Activated naive CD4-positive, alpha-beta T cell treated with anti-CD3 and anti-CD28 coated beads, Interleukin-2, amount 50 U/mL, for 16 hours (primary cell): ENCODE data around the gene PRC1.
A peak's percentile ranks its signal among the peaks of the same experiment; 100 is the strongest.

ENCODE experiments used
- DNase-seq: peaks from one replicate; pipeline ENCODE4 v3.0.0-alpha.2; 2020

PRC1 gene

DNA sequence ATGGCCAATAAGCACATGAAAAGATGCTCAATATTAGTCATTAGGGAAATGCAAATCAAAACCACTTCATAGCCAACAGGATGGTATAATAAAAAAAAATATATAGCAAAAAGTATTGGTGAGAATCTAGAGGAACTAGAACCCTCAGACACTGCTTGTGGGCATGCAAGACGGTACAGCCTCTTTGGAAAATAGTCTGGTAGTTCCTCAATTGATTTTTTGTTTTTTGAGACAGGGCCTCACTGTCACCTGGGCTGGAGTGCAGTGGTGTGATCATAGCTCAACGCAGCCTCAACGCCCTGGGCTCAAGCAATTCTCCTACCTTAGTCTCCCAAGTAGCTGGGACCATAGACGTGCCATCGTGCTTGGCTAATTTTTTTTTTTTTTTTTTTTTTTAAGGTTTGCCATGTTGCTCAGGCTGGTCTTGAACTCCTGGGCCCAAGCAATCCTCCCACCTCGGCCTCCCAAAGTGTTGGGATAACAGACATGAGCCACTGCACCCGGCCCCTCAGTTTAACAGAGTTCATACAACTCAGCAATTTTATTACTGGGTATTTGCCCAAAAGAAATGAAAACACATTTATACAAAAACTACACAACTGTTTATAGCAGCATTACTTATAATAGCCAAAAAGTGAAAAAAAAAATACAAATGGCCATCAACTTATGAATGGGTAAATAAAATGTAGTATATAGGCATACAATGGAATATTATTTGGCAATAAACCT is 5.1 kb downstream of the PRC1 start:
- no peak for DNase-seq

- DNase-seq, result no peak
Observed at GRCh38 chr15:90988296-90988695, 6.0 kb downstream of the PRC1 start.

GRCh38 chr15:90987561-90988141 is 6.7 kb downstream of the PRC1 start:
- no peak for DNase-seq

GRCh38 chr15:90986790-90987507 is 7.4 kb downstream of the PRC1 start:
- DNase-seq, result no peak

DNA sequence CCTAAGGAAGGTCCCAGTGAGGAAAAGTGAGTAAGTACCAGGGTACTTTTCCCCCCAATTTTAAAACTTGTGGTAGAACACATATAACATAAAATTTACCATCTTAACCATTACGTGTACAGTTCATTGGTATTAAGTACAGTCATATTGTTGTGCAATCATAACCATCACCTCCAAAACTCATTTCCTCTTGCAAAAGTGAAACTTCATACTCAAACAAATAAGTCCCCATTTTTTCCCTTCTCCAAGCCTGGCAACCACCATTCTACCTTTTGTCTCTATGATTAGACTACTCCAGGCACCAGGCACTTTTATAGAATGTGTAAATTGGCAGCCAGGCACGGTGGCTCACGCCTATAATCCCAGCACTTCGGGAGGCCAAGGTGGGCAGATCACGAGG is 12.2 kb downstream of the PRC1 start:
- no peak for DNase-seq

- no peak for DNase-seq
Observed at GRCh38 chr15:90981681-90982080, 12.7 kb downstream of the PRC1 start.

DNA sequence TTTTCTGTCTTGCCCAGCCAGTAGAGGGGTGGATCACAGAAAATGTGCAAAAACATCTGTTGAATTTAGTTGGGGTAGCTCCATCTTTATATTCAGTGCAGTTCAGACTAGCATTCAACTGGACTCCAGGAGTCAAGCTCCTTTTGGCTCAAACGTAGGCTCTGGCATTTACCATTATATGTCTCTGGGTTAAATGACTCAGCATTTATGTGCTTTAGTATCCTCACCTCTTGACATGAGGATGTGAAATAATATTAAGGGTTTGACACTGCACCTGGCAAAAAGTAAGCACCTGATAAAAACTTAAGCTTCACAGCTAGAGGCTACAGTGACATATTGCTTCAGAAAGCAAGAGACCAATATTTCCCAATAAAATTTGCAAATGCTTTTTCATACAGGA is 14.8 kb downstream of the PRC1 start:
- DNase-seq, result no peak

DNA sequence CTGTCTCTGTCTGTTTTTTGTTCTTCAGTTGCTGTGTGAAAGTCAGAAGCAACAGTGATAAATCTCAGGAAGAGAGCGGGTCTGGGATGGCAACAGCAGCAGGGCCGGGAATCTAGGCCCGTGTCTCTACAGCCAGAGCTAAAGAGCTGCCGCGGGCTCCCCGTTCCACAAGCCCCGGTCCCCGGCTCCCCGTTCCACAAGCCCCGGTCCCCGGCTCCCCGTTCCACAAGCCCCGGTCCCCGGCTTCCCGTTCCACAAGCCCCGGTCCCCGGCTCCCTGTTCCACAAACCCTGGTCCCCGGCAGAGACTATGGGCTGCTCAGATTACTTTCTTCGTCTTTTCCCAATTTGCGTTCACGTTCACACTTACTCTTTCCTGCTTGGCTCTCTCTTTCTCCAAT is 20.1 kb downstream of the PRC1 start:
- no peak for DNase-seq

GRCh38 chr15:90972133-90972532 is 22.2 kb downstream of the PRC1 start:
- no peak for DNase-seq

- DNase-seq, result no peak
Observed at GRCh38 chr15:90970274-90970673, 24.1 kb downstream of the PRC1 start.

GRCh38 chr15:90968434-90968833 is 25.9 kb downstream of the PRC1 start:
- DNase-seq, result no peak

- no peak for DNase-seq
Observed at GRCh38 chr15:90967206-90967605, 27.1 kb downstream of the PRC1 start.

- no peak for DNase-seq
Observed at GRCh38 chr15:90966262-90966661, 28.1 kb downstream of the PRC1 start.

- DNase-seq, result no peak
Observed at GRCh38 chr15:90962021-90962420, 32.3 kb downstream of the PRC1 start.

- DNase-seq, result no peak
Observed at GRCh38 chr15:90960298-90961091, 33.8 kb downstream of the PRC1 start.

DNA sequence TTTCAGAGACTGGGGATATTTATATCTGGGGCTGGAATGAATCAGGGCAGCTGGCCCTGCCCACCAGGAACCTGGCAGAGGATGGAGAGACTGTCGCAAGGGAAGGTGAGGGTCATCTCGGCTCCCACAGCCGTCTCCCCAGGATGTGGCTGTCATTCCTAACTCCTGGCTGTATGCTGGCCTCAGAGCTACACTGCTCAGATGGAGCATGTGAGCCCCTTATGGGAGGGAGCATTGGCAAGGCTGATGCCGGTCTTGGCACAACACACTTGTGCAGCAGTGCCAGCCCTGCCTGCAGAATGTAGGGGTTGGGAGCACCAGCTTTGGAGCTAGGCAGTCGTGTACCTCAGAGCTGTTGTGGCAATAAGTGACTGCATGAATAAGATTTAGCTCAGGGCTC is 34.4 kb downstream of the PRC1 start:
- no peak for DNase-seq

- DNase-seq, result no peak
Observed at GRCh38 chr15:90959028-90959595, 35.2 kb downstream of the PRC1 start.

DNA sequence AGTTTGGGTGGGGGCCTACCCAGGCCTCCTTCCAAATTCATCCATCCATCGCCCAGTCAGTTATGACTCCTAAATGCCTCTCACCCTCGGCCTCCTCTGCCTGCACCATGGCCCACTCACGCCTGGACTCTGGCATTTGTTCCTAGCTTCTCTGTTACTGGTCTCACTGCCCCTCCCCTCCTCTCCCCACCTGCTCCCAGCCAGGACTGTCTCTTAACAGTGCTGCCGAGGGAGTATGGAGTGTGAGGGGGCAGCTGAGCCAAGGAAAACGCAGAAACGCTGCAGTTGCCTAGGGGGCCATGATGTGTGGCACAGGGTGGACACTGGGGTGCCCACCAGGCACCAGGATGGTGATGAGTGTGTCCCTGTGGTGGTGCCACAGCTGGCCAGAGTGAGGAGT is 36.5 kb downstream of the PRC1 start:
- DNase-seq, result no peak

DNA sequence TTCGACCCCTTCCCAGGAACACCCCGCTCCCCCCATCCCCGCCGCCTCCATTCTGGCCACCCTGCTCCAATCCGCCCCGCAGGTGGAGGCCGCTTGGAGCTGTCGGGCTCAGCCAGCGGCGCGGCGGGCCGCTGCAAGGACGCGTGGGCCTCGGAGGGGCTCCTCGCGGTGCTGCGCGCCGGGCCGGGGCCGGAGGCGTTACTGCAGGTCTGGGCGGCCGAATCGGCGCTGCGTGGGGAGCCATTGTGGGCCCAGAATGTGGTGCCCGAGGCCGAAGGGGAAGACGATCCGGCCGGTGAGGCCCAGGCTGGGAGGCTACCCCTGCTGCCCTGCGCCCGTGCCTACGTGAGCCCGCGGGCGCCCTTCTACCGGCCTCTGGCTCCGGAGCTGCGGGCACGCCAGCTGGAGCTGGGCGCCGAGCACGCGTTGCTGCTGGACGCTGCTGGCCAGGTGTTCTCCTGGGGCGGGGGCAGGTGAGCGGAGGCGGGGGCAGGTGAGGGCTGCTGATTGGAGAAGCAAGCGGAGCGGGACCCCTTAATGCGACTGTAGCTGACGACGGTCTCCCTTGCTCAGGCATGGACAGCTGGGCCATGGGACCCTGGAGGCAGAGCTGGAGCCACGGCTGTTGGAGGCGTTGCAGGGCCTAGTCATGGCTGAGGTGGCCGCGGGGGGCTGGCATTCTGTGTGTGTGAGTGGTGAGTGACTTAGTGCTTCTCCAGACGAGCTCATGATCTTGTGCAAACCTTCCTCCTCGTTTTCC is 37.1 kb downstream of the PRC1 start:
- no peak for DNase-seq

GRCh38 chr15:90956274-90957030 is 37.9 kb downstream of the PRC1 start:
- peak; percentile 67 for DNase-seq

DNA sequence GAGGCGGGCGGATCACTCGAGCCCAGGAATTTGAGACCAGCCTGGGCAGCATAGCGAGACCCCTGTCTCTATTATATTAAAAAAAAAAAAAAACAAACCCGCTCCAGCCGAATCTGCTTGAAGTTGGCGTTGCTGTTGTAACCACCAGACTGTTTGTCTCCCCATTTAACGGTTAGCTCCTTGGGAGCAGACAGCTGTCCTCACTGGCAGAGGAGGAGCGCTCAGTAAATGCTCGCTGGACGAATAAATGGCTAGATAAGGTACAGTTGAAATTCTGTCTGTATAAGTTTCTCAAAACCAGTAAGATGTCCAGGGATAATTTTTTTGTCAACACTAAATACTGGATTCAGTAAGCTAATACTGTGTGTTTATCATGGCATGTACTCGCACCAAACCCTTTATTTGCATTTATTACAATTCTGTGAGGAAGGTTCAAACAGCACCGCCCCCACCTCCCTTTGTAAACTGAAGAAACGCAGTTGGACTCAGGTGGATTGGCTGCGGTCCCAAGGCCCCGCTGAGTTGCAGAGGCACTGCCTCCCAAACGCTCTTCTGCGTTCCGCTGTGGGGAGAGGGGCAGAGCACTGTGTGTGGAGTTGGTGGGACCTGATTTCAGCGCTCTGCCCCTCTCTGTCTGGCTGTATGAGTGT is 38.6 kb downstream of the PRC1 start:
- DNase-seq, result no peak
